Activated CD8-positive, alpha-beta T cell treated with anti-CD3 and anti-CD28 coated beads for 36 hours (primary cell): ENCODE measurements around the gene TCL1A. TPM values are rescaled to one million over a fixed set of nuclear protein-coding genes. Genes with fewer than 3 reads are reported as not detected.
"Not testable (repeated sequence)": the region's sequence is repeated elsewhere in the genome, so short reads cannot be mapped to it uniquely, and the experiment has no call there.

Experiments used
- ATAC-seq: fragments of 200-7000 bp; cut with Tn5 transposase; one replicate; pipeline ENCODE4 v1.10.0; 2021; ENCODE audit warnings: mild to moderate bottlenecking, moderate library complexity
- CTCF ChIA-PET: fragments of 350-600 bp; sonication (Branson Sonifier 250); formaldehyde crosslinking; loops from one replicate; lab custom pipeline; 2021; ENCODE audit warnings: antibody characterized with exemption; lab: Charles Lee
- POLR2A ChIA-PET: fragments of 350-600 bp; sonication (Branson Sonifier 250); formaldehyde crosslinking; loops from one replicate; lab custom pipeline; 2021; ENCODE audit warnings: antibody characterized with exemption; lab: Charles Lee
- DNase-seq: peaks from one replicate; pipeline ENCODE4 v3.0.0-alpha.2; 2020
- H3K27ac Mint-ChIP-seq: one replicate; pipeline ENCODE4 v1.8.0; 2021; ENCODE audit warnings: mild to moderate bottlenecking, mixed read lengths
- H3K27me3 Mint-ChIP-seq: one replicate; pipeline ENCODE4 v1.8.0; 2021; ENCODE audit warnings: mixed read lengths
- H3K36me3 Mint-ChIP-seq: one replicate; pipeline ENCODE4 v1.8.0; 2021; ENCODE audit warnings: low read depth, mixed read lengths
- H3K4me1 Mint-ChIP-seq: one replicate; pipeline ENCODE4 v1.8.0; 2021; ENCODE audit warnings: low read depth, mixed read lengths
- H3K4me3 Mint-ChIP-seq: one replicate; pipeline ENCODE4 v1.8.0; 2021; ENCODE audit warnings: mild to moderate bottlenecking, moderate library complexity, mixed read lengths
- H3K9me3 Mint-ChIP-seq: one replicate; pipeline ENCODE4 v1.8.0; 2021; ENCODE audit warnings: mixed read lengths
- intact Hi-C: fragments of 100-400 bp; cut with micrococcal nuclease; formaldehyde crosslinking; loops from one replicate; pipeline ENCODE4 v1.10.0; 2022
- total RNA-seq, 2 experiments: library from RNA; stranded (reverse); gene quantifications; one replicate each; pipeline ENCODE4 v1.2.3, GENCODE V29; 2021
- TF ChIP-seq, protein P1 (sequence below): fragments of 200-600 bp; IDR thresholded peaks from one replicate; pipeline ENCODE4 v1.8.0; 2022; ENCODE audit warnings: antibody characterized with exemption, mild to moderate bottlenecking

Gene TCL1A
- 1 to 10 TPM in 1 of 2 experiments, under 1 TPM in 1; 0.65 to 1.1 TPM for total RNA-seq

GRCh38 chr14:95713596-95714371 lies at the start of gene TCL1A:
TSS of gene TCL1A (minus strand) at chr14:95714125. CDS start at chr14:95714066, 59 bp downstream.
- no peak within 1 kb of the TSS for H3K27ac Mint-ChIP-seq
- no peaks in the 10 kb centered on the region for H3K9me3 Mint-ChIP-seq
- ChIA-PET CTCF (interaction anchor here (0.7 kb wide), 1 partner anchor 60 kb away, joined by 3 read pairs; no protein-coding TSS in a partner anchor), POLR2A (no interaction called here)
- H3K4me3 Mint-ChIP-seq, result no peak within 1 kb of the TSS
- H3K4me1 Mint-ChIP-seq, result no peaks in the 10 kb centered on the region
- no peak for DNase-seq
- H3K27me3 Mint-ChIP-seq, result peaks cover 16% of the 10 kb centered on the region
- no peaks in the 10 kb centered on the region for H3K36me3 Mint-ChIP-seq
- TF ChIP-seq, protein P1, sequence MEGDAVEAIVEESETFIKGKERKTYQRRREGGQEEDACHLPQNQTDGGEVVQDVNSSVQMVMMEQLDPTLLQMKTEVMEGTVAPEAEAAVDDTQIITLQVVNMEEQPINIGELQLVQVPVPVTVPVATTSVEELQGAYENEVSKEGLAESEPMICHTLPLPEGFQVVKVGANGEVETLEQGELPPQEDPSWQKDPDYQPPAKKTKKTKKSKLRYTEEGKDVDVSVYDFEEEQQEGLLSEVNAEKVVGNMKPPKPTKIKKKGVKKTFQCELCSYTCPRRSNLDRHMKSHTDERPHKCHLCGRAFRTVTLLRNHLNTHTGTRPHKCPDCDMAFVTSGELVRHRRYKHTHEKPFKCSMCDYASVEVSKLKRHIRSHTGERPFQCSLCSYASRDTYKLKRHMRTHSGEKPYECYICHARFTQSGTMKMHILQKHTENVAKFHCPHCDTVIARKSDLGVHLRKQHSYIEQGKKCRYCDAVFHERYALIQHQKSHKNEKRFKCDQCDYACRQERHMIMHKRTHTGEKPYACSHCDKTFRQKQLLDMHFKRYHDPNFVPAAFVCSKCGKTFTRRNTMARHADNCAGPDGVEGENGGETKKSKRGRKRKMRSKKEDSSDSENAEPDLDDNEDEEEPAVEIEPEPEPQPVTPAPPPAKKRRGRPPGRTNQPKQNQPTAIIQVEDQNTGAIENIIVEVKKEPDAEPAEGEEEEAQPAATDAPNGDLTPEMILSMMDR, result no peak
- intact Hi-C loops, result no loop called here
- ATAC-seq, result no peak

DNA sequence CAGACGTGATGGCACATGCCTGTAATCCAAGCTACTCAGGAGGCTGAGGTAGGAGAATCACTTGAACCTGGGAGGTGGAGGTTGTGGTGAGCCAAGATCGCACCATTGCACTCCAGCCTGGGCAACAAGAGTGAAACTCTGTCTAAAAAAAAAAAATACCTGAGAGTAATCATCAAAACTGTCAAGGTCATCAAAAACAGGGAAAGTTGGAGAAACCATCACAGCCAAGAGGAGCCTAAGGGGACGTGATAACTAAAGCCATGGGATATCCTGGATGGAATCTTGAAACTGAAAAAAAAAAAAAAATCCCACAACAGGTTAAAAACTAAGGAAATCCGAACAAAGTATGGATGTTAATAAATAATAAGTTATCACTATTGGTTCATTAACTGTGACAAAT lies 49.1 kb upstream of the TCL1A start:
- CTCF ChIA-PET, result interaction anchor here (3.0 kb wide), 1 partner anchor 11 kb away, joined by 8 read pairs; no protein-coding TSS in a partner anchor
- POLR2A ChIA-PET, H3K36me3 Mint-ChIP-seq, H3K4me1 Mint-ChIP-seq, DNase-seq, H3K9me3 Mint-ChIP-seq, intact Hi-C loops, H3K27ac Mint-ChIP-seq, H3K4me3 Mint-ChIP-seq, ATAC-seq: not testable (repeated sequence)
- peaks cover 18% of the 10 kb centered on the region for H3K27me3 Mint-ChIP-seq

GRCh38 chr14:95761436-95761835 lies 47.5 kb upstream of the TCL1A start:
- ATAC-seq (no peak), DNase-seq (no peak)
- Mint-ChIP-seq H3K27me3 (peaks cover 21% of the 10 kb centered on the region), H3K4me1 (no peaks in the 10 kb centered on the region), H3K9me3 (no peaks in the 10 kb centered on the region), H3K27ac (no peak overlapping the region), H3K4me3 (no peak overlapping the region), H3K36me3 (no peaks in the 10 kb centered on the region)
- CTCF ChIA-PET, result interaction anchor here (1.0 kb wide), 1 partner anchor 13 kb away, joined by 3 read pairs; no protein-coding TSS in a partner anchor
- intact Hi-C loops, result no loop called here
- POLR2A ChIA-PET, result no interaction called here
- TF ChIP-seq, protein P1, result no peak

- ATAC-seq, result no peak
Measured at GRCh38 chr14:95760596-95760995, 46.7 kb upstream of the TCL1A start.

GRCh38 chr14:95759941-95760340 lies 46.0 kb upstream of the TCL1A start:
- no peak for DNase-seq
- POLR2A ChIA-PET, result no interaction called here

More at GRCh38 chr14:95760596-95760995, 46.7 kb upstream of the TCL1A start:
- H3K27ac Mint-ChIP-seq, result no peak overlapping the region
- no peaks in the 10 kb centered on the region for H3K36me3 Mint-ChIP-seq
- ChIA-PET CTCF (interaction anchor here (1.1 kb wide), 1 partner anchor 13 kb away, joined by 4 read pairs; no protein-coding TSS in a partner anchor), POLR2A (no interaction called here)
- no peak for DNase-seq
- TF ChIP-seq, protein P1, result no peak
- H3K9me3 Mint-ChIP-seq, result no peaks in the 10 kb centered on the region
- no peaks in the 10 kb centered on the region for H3K4me1 Mint-ChIP-seq
- intact Hi-C loops, result no loop called here
- peaks cover 23% of the 10 kb centered on the region for H3K27me3 Mint-ChIP-seq
- H3K4me3 Mint-ChIP-seq, result no peak overlapping the region

More at GRCh38 chr14:95759941-95760340, 46.0 kb upstream of the TCL1A start:
- H3K4me3 Mint-ChIP-seq, result no peak overlapping the region
- H3K9me3 Mint-ChIP-seq, result no peaks in the 10 kb centered on the region
- ATAC-seq, result no peak
- intact Hi-C loops, result no loop called here
- H3K27ac Mint-ChIP-seq, result no peak overlapping the region
- no peaks in the 10 kb centered on the region for H3K4me1 Mint-ChIP-seq
- CTCF ChIA-PET, result interaction anchor here (1.1 kb wide), 1 partner anchor 14 kb away, joined by 4 read pairs; no protein-coding TSS in a partner anchor
- H3K36me3 Mint-ChIP-seq, result no peaks in the 10 kb centered on the region
- TF ChIP-seq, protein P1, result no peak
- peaks cover 23% of the 10 kb centered on the region for H3K27me3 Mint-ChIP-seq
